Duodenal mucosa (tissue), 2 donors: ENCODE measurements around the gene CRABP1.

Experiments
- H3K27ac ChIP-seq: one replicate; pipeline ENCODE4 v1.7.0; 2013; ENCODE audit warnings: low read depth, low read length
- H3K27me3 ChIP-seq, 2 donors: one replicate each; pipeline ENCODE4 v1.7.0; 2013; ENCODE audit warnings: low read length in 2 of 2, control low read depth in 1 of 2; ENCODE audit not compliant: insufficient read depth in 2 of 2, control insufficient read depth in 1 of 2
- H3K36me3 ChIP-seq, 2 donors: one replicate each; pipeline ENCODE4 v1.7.0; 2013; ENCODE audit warnings: low read length in 2 of 2, control low read depth in 1 of 2; ENCODE audit not compliant: insufficient read depth in 2 of 2, control insufficient read depth in 1 of 2
- H3K4me1 ChIP-seq, 2 donors: one replicate each; pipeline ENCODE4 v1.7.0; 2013; ENCODE audit warnings: low read length in 2 of 2, control low read depth in 1 of 2; ENCODE audit not compliant: insufficient read depth in 2 of 2, control insufficient read depth in 1 of 2
- H3K4me3 ChIP-seq, 2 donors: one replicate each; pipeline ENCODE4 v1.7.0; 2013; ENCODE audit warnings: low read length in 2 of 2, low read depth in 1 of 2
- H3K9ac ChIP-seq, 2 donors: one replicate each; pipeline ENCODE4 v1.7.0; 2013; ENCODE audit warnings: low read length in 2 of 2, low read depth in 1 of 2
- H3K9me3 ChIP-seq, 2 donors: one replicate each; pipeline ENCODE4 v1.7.0; 2013; ENCODE audit warnings: low read length in 2 of 2, control low read depth in 1 of 2; ENCODE audit not compliant: control insufficient read depth in 1 of 2

CRABP1 gene

GRCh38 chr15:78317145-78317836 is 22.9 kb upstream of the CRABP1 start:
- H3K4me3 ChIP-seq = peak overlapping the region in 1 of 2 donors; percentile 36
- peak overlapping the region; percentile 76 for H3K27ac ChIP-seq
- peak overlapping the region; percentile 47 to 60 for H3K9ac ChIP-seq
- no peaks in the 10 kb centered on the region for H3K36me3 ChIP-seq
- H3K27me3 ChIP-seq = no peaks in the 10 kb centered on the region
- H3K4me1 ChIP-seq = peaks cover 12 to 19% of the 10 kb centered on the region in 2 donors
- H3K9me3 ChIP-seq = no peaks in the 10 kb centered on the region

DNA sequence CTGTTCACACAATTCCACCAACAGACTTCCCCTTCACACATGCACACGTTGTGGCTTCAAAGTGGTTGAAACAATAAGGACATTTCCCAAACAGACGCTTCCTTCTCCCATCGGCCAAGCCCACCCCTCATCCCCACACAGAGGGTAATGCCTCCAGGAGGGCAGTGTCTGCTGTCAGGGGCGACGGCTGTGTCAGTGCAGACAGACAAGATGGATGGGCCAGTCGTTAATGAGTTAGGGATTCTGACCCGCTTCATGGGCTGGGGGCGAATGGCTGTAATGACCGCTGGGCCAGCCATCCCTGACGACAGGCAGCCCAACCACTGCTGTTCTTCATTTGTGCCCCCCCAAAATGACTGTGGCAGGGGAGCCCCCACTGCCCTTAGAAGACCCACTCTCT is 20.6 kb upstream of the CRABP1 start:
- H3K4me3 ChIP-seq = no peak overlapping the region
- peaks cover 12 to 19% of the 10 kb centered on the region in 2 donors for H3K4me1 ChIP-seq
- no peak overlapping the region for H3K9ac ChIP-seq
- H3K27me3 ChIP-seq = no peaks in the 10 kb centered on the region
- H3K27ac ChIP-seq = no peak overlapping the region
- no peaks in the 10 kb centered on the region for H3K9me3 ChIP-seq
- no peaks in the 10 kb centered on the region for H3K36me3 ChIP-seq

GRCh38 chr15:78320183-78320582 is 20.0 kb upstream of the CRABP1 start:
- Histone ChIP-seq H3K9me3 (no peaks in the 10 kb centered on the region), H3K4me1 (peaks cover 12 to 19% of the 10 kb centered on the region in 2 donors), H3K27me3 (no peaks in the 10 kb centered on the region), H3K4me3 (no peak overlapping the region), H3K36me3 (no peaks in the 10 kb centered on the region), H3K27ac (no peak overlapping the region), H3K9ac (no peak overlapping the region)

- Histone ChIP-seq H3K4me1 (peaks cover 6 to 13% of the 10 kb centered on the region in 2 donors), H3K9me3 (no peaks in the 10 kb centered on the region), H3K4me3 (no peak overlapping the region), H3K36me3 (no peaks in the 10 kb centered on the region), H3K9ac (no peak overlapping the region), H3K27ac (no peak overlapping the region), H3K27me3 (no peaks in the 10 kb centered on the region)
These were observed 19.0 kb upstream of the CRABP1 start for GRCh38 chr15:78321041-78321570.

DNA sequence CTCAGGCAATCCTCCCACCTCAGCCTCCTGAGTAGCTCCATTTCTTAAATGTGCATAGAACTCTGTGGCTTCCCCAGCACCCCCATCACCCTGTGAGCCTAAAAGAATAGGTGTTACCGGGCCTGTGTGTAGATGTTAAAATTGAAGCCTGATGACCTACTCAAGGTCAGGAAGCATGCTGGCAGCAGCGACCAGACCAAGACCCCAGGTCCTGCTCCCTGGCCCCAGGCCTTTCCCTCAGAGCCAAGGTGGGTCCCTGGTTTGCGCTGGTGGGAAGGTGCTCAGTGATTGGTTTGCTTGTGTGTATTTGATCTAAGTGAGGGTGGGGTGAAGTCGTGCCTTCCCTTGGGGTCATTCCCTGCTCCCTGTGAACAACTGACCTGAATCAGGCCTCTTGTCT is 18.4 kb upstream of the CRABP1 start:
- H3K9me3 ChIP-seq = no peaks in the 10 kb centered on the region
- no peak overlapping the region for H3K9ac ChIP-seq
- no peak overlapping the region for H3K27ac ChIP-seq
- H3K36me3 ChIP-seq = no peaks in the 10 kb centered on the region
- H3K4me1 ChIP-seq = peaks cover 0 to 7% of the 10 kb centered on the region in 2 donors
- H3K27me3 ChIP-seq = no peaks in the 10 kb centered on the region
- no peak overlapping the region for H3K4me3 ChIP-seq

DNA sequence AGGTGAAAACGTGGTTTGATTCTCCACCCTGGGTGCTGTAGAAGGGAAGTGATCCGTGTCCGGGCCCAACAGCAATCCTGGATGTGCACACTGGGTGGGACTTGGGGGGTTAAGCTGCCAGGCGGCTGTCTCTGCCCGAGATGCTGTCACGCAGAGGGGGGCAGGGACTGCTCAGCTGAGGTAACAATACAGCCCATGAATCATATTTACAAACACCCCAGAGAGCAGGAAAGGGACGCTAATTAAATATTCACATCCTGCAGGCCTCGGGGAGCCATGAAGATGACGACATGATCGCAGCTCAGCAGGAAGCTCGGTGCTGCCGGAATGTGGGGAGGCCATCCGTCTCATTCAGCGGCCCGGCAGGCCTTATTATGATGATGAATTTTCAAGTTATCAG is 17.9 kb upstream of the CRABP1 start:
- Histone ChIP-seq H3K9ac (no peak overlapping the region), H3K36me3 (no peaks in the 10 kb centered on the region), H3K27me3 (no peaks in the 10 kb centered on the region), H3K27ac (no peak overlapping the region), H3K4me3 (no peak overlapping the region), H3K4me1 (peaks cover 0 to 2% of the 10 kb centered on the region in 2 donors), H3K9me3 (no peaks in the 10 kb centered on the region)

- H3K27ac ChIP-seq = no peak overlapping the region
- H3K36me3 ChIP-seq = no peaks in the 10 kb centered on the region
- H3K9me3 ChIP-seq = no peaks in the 10 kb centered on the region
- no peak overlapping the region for H3K4me3 ChIP-seq
- H3K4me1 ChIP-seq = no peaks in the 10 kb centered on the region
- no peaks in the 10 kb centered on the region for H3K27me3 ChIP-seq
- H3K9ac ChIP-seq = no peak overlapping the region
These were observed 17.2 kb upstream of the CRABP1 start for GRCh38 chr15:78322724-78323521.

DNA sequence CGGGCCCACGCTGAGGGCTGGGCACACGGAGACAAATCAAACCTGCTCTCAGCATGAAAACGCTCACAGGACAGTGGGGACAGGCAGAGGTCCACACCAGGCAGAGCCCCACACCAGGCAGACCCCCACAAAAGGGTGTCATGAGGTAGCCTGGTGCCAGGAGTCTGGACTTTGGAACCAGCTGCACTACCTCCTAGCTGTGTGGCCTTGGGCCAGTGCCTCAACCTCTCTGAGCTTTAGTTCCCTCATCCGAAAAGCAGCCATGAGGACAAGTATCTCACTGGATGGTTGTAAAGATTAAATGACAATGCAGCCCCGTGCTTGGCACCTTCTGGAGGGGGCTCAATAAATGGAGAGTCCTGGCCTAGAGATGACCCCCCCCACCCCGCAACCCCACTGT is 16.5 kb upstream of the CRABP1 start:
- no peaks in the 10 kb centered on the region for H3K27me3 ChIP-seq
- no peak overlapping the region for H3K9ac ChIP-seq
- H3K4me1 ChIP-seq = no peaks in the 10 kb centered on the region
- no peaks in the 10 kb centered on the region for H3K9me3 ChIP-seq
- no peaks in the 10 kb centered on the region for H3K36me3 ChIP-seq
- H3K4me3 ChIP-seq = no peak overlapping the region
- H3K27ac ChIP-seq = no peak overlapping the region

GRCh38 chr15:78324144-78324543 is 16.0 kb upstream of the CRABP1 start:
- no peaks in the 10 kb centered on the region for H3K9me3 ChIP-seq
- H3K27me3 ChIP-seq = no peaks in the 10 kb centered on the region
- H3K4me3 ChIP-seq = no peak overlapping the region
- no peak overlapping the region for H3K27ac ChIP-seq
- no peak overlapping the region for H3K9ac ChIP-seq
- H3K4me1 ChIP-seq = peaks cover 0 to 3% of the 10 kb centered on the region in 2 donors
- no peaks in the 10 kb centered on the region for H3K36me3 ChIP-seq

GRCh38 chr15:78325092-78325843 is 14.9 kb upstream of the CRABP1 start:
- Histone ChIP-seq H3K36me3 (no peaks in the 10 kb centered on the region), H3K9ac (no peak overlapping the region), H3K4me3 (no peak overlapping the region), H3K27me3 (no peaks in the 10 kb centered on the region), H3K4me1 (peaks cover 0 to 4% of the 10 kb centered on the region in 2 donors), H3K9me3 (no peaks in the 10 kb centered on the region), H3K27ac (no peak overlapping the region)
